Left lung (tissue), 10 donors: ENCODE measurements around the gene UPF2. TPM values are rescaled to one million over a fixed set of nuclear protein-coding genes. Genes with fewer than 3 reads are reported as not detected.

Experiments used
- ATAC-seq: fragments of 200-7000 bp; cut with Tn5 transposase; one replicate; pipeline ENCODE4 v1.9.1; 2020; ENCODE audit warnings: moderate library complexity
- DNase-seq, 4 donors: peaks; one replicate each; pipeline ENCODE4 v3.0.0-alpha.2; 2013 to 2020
- H3K27ac ChIP-seq, 2 donors: fragments of 200-600 bp; sonication (generic) in 1 of 2; one replicate each; pipeline versions ENCODE4 v1.5.0 to v1.8.0; 2020 to 2021
- H3K27me3 ChIP-seq, 2 donors: fragments of 200-600 bp; sonication (generic) in 1 of 2; one replicate each; pipeline versions ENCODE4 v1.5.0 to v1.8.0; 2020 to 2021
- H3K36me3 ChIP-seq, 2 donors: fragments of 200-600 bp; sonication (generic) in 1 of 2; one replicate each; pipeline versions ENCODE4 v1.5.0 to v1.8.0; 2020 to 2021
- H3K4me1 ChIP-seq, 2 donors: fragments of 200-600 bp; one replicate each; pipeline ENCODE4 v1.8.0; 2021
- H3K4me3 ChIP-seq, 2 donors: fragments of 200-600 bp; sonication (generic) in 1 of 2; one replicate each; pipeline versions ENCODE4 v1.5.0 to v1.8.0; 2020 to 2021; ENCODE audit warnings: mild to moderate bottlenecking in 1 of 2
- H3K9me3 ChIP-seq, 2 donors: fragments of 200-600 bp; sonication (generic) in 1 of 2; one replicate each; pipeline versions ENCODE4 v1.5.0 to v1.8.0; 2020 to 2021
- CTCF ChIP-seq, 2 donors: fragments of 200-600 bp; sonication (generic) in 1 of 2; IDR thresholded peaks; one replicate each; pipeline versions ENCODE4 v1.5.0 to v1.8.0; 2021; ENCODE audit warnings: antibody characterized with exemption in 2 of 2
- intact Hi-C, 2 donors: fragments of 100-400 bp; cut with DNase I; formaldehyde crosslinking; loops; one replicate each; pipeline versions ENCODE4 v1.11.2 to v1.14.2; 2022
- polyA plus RNA-seq, 6 donors: library from polyadenylated mRNA; unstranded; fragments of 120-200 nt; gene quantifications; one replicate each; pipeline ENCODE4 v1.2.1, GENCODE V29; 2013; ENCODE audit not compliant: insufficient read length in 6 of 6
- total RNA-seq, 2 donors: library from RNA; stranded (reverse); fragmentation: NEBNext Ultra II Directional; extraction: Animal tissue kit (Norgen Biotek cat#: 25700); gene quantifications; one replicate each; pipeline ENCODE4 v1.2.1, GENCODE V29; 2021
- donor health status: DM: no; HTN: yes; CAD: no.
- donor health status: DM: no; HTN: no; CAD: no.

The UPF2 gene
- total and polyA plus RNA-seq, 8 donors, result 14.5 to 44.3 (median 33.2) TPM

GRCh38 chr10:11874568-11875493, 167.8 kb downstream of the UPF2 start:
- DNase-seq (peak in 3 of 4 donors; percentile 58 to 74 (median 68)), ATAC-seq (peak; percentile 52)
- H3K9me3 ChIP-seq, result no peaks in the 10 kb centered on the region
- intact Hi-C loops, result no loop called here
- peaks cover 15 to 31% of the 10 kb centered on the region in 2 donors for H3K4me1 ChIP-seq
- H3K27me3 ChIP-seq, result peaks cover 0 to 7% of the 10 kb centered on the region in 2 donors
- no peak for TF ChIP-seq CTCF (IDR thresholded peaks at IDR 0.05)
- no peak overlapping the region for H3K4me3 ChIP-seq
- peak overlapping the region; percentile 80 to 83 for H3K27ac ChIP-seq
- H3K36me3 ChIP-seq, result no peaks in the 10 kb centered on the region

GRCh38 chr10:11871466-11871865, 171.1 kb downstream of the UPF2 start:
- no peaks in the 10 kb centered on the region for H3K9me3 ChIP-seq
- H3K27ac ChIP-seq, result no peak overlapping the region
- peaks cover 15 to 26% of the 10 kb centered on the region in 2 donors for H3K4me1 ChIP-seq
- DNase-seq (no peak), ATAC-seq (no peak)
- H3K27me3 ChIP-seq, result peaks cover 0 to 17% of the 10 kb centered on the region in 2 donors
- intact Hi-C loops, result no loop called here
- peaks cover 0 to 9% of the 10 kb centered on the region in 2 donors for H3K36me3 ChIP-seq
- no peak for TF ChIP-seq CTCF (IDR thresholded peaks at IDR 0.05)
- H3K4me3 ChIP-seq, result no peak overlapping the region

GRCh38 chr10:11870900-11871400, 171.7 kb downstream of the UPF2 start:
- TF ChIP-seq CTCF (IDR thresholded peaks at IDR 0.05), result no peak
- Histone ChIP-seq H3K27me3 (peaks cover 0 to 17% of the 10 kb centered on the region in 2 donors), H3K36me3 (peaks cover 0 to 9% of the 10 kb centered on the region in 2 donors)

GRCh38 chr10:11870461-11870780, 172.2 kb downstream of the UPF2 start:
- DNase-seq (no peak), ATAC-seq (no peak)
- intact Hi-C loops, result no loop called here
- Histone ChIP-seq H3K4me3 (peak overlapping the region in 1 of 2 donors; percentile 5), H3K9me3 (no peaks in the 10 kb centered on the region), H3K27me3 (peaks cover 0 to 17% of the 10 kb centered on the region in 2 donors), H3K27ac (no peak overlapping the region), H3K36me3 (peaks cover 0 to 9% of the 10 kb centered on the region in 2 donors), H3K4me1 (peaks cover 12 to 23% of the 10 kb centered on the region in 2 donors)
- no peak for TF ChIP-seq CTCF (IDR thresholded peaks at IDR 0.05)

More at GRCh38 chr10:11870900-11871400, 171.7 kb downstream of the UPF2 start:
- no peak overlapping the region for H3K4me3 ChIP-seq
- DNase-seq (no peak), ATAC-seq (no peak)
- H3K9me3 ChIP-seq, result no peaks in the 10 kb centered on the region
- peaks cover 15 to 26% of the 10 kb centered on the region in 2 donors for H3K4me1 ChIP-seq
- intact Hi-C loops, result no loop called here
- no peak overlapping the region for H3K27ac ChIP-seq

Other genes starting within 250 kb of the UPF2 start
- 10 to 100 TPM; 12.8 to 14.8 TPM for gene PROSER2, start 219.5 kb downstream of the UPF2 start, total RNA-seq
- 1 to 10 TPM; 2.0 to 3.3 (median 2.8) TPM for gene PROSER2, start 219.5 kb downstream of the UPF2 start, polyA plus RNA-seq
- gene DHTKD1, start 26.1 kb upstream of the UPF2 start, total RNA-seq, result 10 to 100 TPM; 17.5 to 26.7 TPM
- gene DHTKD1, start 26.1 kb upstream of the UPF2 start, polyA plus RNA-seq, result 10 to 100 TPM; 17.9 to 21.1 (median 18.8) TPM
- gene SEC61A2, start 86.9 kb upstream of the UPF2 start, total RNA-seq, result 1 to 10 TPM; 4.8 to 5.5 TPM
- 10 to 100 TPM; 14.1 to 19.9 (median 15.9) TPM for gene SEC61A2, start 86.9 kb upstream of the UPF2 start, polyA plus RNA-seq
- 10 to 100 TPM; 47.2 to 56.8 TPM for gene NUDT5, start 153.1 kb upstream of the UPF2 start, total RNA-seq
- 10 to 100 TPM; 57.2 to 64.6 (median 58.4) TPM for gene NUDT5, start 153.1 kb upstream of the UPF2 start, polyA plus RNA-seq
- gene CDC123, start 153.4 kb upstream of the UPF2 start, total RNA-seq, result 10 to 100 TPM; 51.9 to 63.6 TPM
- gene CDC123, start 153.4 kb upstream of the UPF2 start, polyA plus RNA-seq, result 10 to 100 TPM; 85.4 to 98.6 (median 93.7) TPM